ENCODE results near the gene KRTAP29-1.
A peak's percentile ranks its signal among the peaks of the same experiment; 100 is the strongest.

- TF ChIP-seq RCOR1 (IDR thresholded peaks at IDR 0.05; ENCODE audit: low read depth, low read length) (no peak), CHD4 (IDR thresholded peaks at IDR 0.05; ENCODE audit: borderline replicate concordance) (no peak), CTCF (IDR thresholded peaks at IDR 0.05) (peak; percentile 89), MYC (IDR thresholded peaks at IDR 0.05; ENCODE audit: borderline replicate concordance, low read length) (no peak), TP53 (CRISPR knock-in tag; IDR thresholded peaks at IDR 0.05) (no peak), POLR2A (IDR thresholded peaks at IDR 0.05; ENCODE audit: low read length) (no peak)
These were observed 19.6 kb upstream of the KRTAP29-1 start for GRCh38 chr17:41322094-41322902.

All from A549 (cell line).